Dermis blood vessel endothelial cell (primary cell): ENCODE measurements around the gene UTP15. TPM values are rescaled to one million over a fixed set of nuclear protein-coding genes. Genes with fewer than 3 reads are reported as not detected.
A peak's percentile ranks its signal among the peaks of the same experiment; 100 is the strongest.

ENCODE experiments used
- DNase-seq: peaks from one replicate; pipeline ENCODE4 v3.0.0; 2010
- total RNA-seq: library from RNA; depleted of rRNA; stranded (reverse); fragments of >200 nt; gene quantifications from 2 replicates; pipeline ENCODE4 v1.2.3, GENCODE V29; 2014

UTP15 gene
- total RNA-seq, 1 donor from 2014 or later = 28.1 TPM

DNA sequence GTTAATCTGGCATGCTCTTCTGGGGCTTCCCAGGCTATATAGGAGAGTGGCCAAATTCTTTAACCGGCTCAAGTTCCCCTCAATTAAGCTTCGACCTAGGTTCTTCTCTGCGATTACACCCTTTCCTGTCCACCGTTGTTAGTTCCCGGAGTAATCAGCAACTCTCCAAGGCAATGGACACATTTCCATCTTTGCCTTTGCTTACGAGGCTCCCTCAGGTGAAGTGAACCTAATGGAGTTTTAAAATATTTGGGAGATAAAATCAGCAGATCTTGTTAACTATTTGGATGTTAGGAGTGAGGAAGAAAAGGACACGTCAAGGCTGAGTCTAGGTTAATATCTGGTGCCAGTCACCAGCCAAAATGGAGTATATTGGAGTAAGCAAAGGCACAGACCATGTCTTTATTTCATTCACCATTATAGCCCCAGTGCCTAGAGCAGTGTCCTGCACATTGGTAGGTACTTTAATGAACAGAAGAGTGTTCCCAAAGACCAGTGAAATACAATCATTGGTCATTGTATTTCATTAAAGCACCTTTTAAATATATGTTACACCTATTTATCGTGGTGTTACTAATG, 515 bp downstream of the UTP15 start:
- no peak for DNase-seq

GRCh38 chr5:73582285-73583145, 17.0 kb downstream of the UTP15 start:
- no peak for DNase-seq

DNA sequence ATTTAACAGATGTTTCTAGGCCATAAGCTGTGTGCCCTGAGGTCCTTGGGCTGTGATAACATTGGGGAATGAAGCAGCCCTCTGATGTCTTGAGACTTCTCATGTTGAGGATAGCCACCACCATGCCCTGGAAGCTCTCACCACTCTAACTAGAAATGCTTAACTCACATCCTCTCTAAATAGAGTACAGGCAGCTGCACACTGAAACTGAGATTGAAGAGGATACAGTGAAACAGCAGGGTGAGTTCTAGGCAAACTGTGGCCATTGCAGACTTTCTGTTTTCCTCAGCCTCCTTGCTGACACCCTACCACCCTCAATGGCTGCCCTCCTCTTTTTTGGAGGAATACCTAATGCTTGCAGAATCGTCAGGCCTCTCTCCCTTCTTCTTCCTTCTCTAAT, 22.4 kb downstream of the UTP15 start:
- DNase-seq = no peak

DNA sequence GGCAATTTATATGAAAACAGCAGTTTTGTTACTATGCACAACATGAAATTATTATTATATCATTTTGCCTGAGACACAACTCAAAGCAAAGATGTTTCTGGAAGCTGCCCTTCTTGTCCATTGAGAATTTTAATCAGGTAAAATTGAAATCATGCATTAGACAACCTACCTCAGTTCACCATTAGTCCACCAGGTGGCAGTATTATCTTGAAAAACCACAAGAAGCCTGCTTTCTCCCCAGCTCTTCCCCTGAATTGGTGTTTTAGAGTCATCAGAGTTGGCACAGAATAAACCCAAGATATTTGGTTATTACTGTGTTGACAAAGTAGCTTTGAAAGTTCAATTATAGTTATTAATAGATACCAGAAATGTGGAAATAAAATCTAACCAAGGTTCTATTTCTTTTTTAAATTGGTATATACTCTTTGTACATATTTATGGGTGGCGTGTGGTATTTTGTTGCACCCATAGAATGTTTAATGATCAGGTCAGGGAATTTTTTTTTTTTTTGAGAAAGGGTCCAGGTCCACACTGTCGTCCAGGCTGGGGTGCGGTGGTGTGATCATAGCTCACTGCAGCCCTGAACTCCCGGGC, 25.7 kb downstream of the UTP15 start:
- peak; percentile 94 for DNase-seq

- DNase-seq = peak; percentile 35
These were observed 26.4 kb downstream of the UTP15 start for GRCh38 chr5:73591698-73592501.

DNA sequence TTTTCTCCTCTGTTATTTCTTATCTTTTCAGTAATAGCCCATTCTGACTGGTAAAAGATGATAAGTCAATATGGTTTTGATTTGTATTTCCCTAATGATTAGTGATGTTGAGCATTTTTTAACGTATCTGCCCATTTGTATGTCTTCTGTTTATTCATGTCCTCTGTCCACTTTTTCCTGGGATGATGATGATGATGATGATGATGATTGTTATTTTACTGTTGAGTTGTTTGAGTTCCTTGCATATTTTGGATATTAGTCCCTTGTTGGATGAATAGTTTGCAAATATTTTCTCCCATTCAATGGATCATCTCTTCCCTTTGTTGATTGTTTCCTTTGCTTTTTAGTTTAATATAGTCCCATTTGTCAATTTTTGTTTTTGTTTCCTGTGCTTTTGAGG, 27.0 kb downstream of the UTP15 start:
- DNase-seq = peak; percentile 12

DNA sequence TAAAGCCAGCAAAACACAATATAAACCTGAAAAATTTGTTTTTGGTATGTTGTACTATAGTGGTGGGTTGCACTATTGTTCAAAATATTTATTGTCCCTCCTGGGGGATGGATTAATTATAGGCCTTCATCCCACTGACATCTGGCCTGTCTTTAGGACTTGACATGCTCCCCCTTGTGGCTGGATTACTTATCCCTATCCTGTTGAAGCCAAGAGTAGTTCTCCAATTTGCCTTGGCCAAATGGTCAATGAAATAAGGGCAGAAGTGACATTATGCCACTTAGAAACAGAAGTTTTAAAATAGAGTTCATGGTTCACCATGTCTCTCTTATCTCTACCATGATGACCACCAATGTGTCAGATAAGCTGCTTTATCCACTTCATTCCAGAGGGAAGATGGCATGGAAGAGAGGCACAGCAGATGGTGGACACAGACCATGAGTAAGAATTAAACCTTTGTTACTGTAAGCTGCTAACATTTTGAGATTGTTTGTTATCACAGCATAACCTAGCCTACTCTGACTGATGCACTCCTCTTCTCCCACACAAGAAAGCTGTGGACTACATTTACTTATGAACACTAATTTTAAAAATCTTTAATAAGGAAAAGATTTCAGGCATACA, 31.3 kb downstream of the UTP15 start:
- DNase-seq = peak; percentile 72

DNA sequence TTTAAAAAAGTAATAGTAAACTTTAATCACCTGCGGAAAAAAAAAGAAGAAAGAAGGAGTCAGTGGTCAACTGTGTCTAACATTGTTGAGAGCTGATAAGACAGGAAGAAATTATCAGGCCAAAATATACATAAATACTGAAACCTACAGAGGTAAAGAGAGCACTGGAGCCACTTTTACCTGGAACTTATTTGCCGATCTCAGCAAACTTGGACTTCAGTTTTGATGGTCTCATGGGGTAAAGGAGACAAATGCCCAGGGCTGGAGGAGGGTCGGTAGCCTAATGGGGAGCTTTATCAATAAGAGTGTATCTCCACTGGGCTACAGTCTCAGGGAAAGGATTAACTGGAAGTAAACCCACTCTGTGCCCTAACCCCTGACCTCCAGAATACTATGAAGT, 33.8 kb downstream of the UTP15 start:
- DNase-seq = no peak

DNA sequence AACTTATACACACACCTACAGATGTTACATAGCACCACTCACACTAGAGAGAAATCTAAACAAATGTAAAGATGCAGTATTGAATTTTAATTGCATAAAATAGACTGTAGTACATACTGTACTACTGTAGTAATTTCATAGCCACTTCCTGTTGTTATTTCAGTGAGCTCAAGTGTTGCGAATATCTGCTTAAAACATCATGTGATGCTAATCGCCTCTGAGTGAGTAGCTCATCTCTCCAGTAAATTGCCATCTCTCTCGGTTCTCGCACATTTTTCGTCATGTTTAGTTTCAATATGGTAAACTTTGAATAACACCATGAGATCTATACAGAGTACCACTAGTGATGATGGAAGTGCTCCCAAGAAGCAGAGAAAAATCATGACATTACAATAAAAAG, 38.5 kb downstream of the UTP15 start:
- peak; percentile 61 for DNase-seq

- peak; percentile 73 for DNase-seq
These were observed 39.9 kb downstream of the UTP15 start for GRCh38 chr5:73605223-73606087.

- no peak for DNase-seq
These were observed 40.7 kb downstream of the UTP15 start for GRCh38 chr5:73606206-73606753.

DNA sequence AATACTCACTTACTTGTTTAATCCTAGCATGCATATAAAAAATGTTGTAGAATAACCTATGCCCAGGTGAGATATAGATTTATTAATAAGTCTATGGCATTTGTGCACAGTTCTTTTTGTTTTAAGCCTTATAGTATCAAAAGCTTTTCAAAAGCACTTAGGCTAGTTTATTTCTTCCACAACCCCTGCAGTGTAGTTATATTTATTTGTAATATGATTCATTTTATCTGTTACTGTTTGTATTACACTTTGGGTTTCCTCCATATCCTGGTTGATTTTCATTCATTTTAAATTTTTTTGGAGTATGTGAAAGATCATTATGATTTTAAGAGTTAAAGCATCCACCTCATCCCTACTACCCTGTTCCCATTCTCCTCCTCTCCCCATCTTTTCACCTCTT, 41.7 kb downstream of the UTP15 start:
- no peak for DNase-seq

- no peak for DNase-seq
These were observed 47.3 kb downstream of the UTP15 start for GRCh38 chr5:73612799-73613198.

GRCh38 chr5:73615085-73615484, 49.5 kb downstream of the UTP15 start:
- no peak for DNase-seq

DNA sequence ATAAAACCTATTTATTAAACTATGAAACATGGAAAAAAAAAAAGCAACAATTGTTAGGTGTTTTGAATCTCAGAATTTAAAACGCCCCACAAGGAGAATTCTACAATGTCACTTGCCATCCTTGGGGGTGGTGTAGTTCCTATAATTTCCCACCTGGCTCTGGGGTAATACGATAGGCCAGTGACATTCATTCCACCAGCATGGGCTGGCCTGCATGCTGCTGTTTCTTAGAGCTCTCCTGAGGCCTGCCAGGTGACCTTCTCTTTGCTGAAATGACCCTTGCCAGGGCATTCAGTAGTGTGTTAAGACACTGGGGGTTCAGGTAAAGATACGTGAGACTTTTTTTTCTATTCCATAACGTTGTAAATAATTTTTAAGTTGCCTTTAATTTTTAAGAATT, 50.4 kb downstream of the UTP15 start:
- DNase-seq = no peak

DNA sequence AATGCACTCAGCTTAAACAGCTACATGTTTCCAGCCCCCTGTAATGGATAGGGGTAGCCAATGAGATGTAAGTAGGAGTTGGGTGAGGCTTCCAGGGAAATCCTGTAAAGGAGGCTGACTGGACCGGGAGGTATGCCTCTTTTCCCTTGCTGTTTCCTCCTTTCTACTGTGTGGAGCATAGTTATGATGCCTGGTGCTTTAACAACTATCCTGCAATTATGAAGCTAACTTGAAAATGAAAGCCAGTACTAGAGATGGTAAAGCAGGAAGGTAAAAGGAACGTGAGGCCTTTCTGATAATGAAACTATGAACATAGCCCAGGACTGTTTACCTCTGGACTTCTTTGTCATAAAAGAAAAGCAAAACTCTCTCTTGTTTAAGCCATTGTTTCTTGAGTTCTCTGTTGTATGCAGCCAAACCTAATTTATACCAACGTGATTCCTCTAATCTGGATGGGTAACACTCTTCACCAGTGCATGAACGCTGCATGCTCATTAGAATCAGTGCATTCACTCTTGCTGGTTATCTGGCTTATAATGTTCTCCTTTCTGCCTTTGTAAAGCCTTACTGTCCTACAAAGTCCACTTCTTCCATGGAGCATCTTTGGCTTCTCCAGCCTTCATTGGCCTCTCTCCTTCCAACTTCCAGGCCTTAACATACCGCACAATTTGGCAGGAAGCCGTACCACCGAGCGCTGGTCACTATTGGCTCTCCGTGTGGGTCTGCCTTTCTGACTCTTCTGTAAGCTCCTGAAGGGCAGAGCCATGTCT, 52.2 kb downstream of the UTP15 start:
- DNase-seq = peak; percentile 80

- DNase-seq = no peak
These were observed 54.2 kb downstream of the UTP15 start for GRCh38 chr5:73619606-73620333.

- DNase-seq = no peak
These were observed 54.8 kb downstream of the UTP15 start for GRCh38 chr5:73620334-73620687.

GRCh38 chr5:73623060-73623459, 57.5 kb downstream of the UTP15 start:
- no peak for DNase-seq

DNA sequence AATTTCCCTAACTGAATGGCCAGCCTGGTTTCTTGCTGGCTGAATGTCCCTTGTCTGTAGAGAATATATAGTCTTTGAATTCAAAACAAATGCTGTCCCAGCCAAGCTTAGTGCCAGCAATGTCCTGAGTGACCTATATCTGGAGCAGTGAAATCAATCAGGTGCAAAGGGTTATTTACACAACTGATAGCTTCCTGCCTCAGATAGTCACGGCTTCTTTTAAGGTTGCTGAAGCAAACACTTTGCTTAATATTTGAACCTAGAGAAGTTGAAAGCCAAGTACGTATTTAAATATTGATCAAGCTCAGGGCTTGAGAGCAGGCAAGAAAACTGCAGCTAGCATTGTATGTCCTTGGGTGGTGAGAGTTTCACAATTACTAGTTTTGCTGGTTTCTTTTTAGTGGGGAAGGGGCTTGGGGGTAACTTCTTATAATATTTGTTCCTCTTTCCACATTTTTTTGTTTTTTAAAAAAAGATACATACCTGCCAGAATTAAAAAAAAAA, 58.4 kb downstream of the UTP15 start:
- no peak for DNase-seq
